Gastroesophageal sphincter (tissue), 4 donors: Measurements from ENCODE around the gene FRG2C. TPM values are rescaled to one million over a fixed set of nuclear protein-coding genes. Genes with fewer than 3 reads are reported as not detected.
"Not testable (repeated sequence)": the region's sequence is repeated elsewhere in the genome, so short reads cannot be mapped to it uniquely, and the experiment has no call there.

Experiments used
- ATAC-seq: fragments of 150-250 bp; one replicate; pipeline ENCODE4 v1.9.1; 2016; ENCODE audit warnings: mild to moderate bottlenecking, moderate library complexity
- H3K27ac ChIP-seq, 4 donors: fragments of 200-600 bp; sonication (generic) in 3 of 4; 1 replicate in 3 of 4; 2 replicates in 1 of 4; pipeline ENCODE4 v1.5.1; 2016 to 2019
- H3K27me3 ChIP-seq: fragments of 200-600 bp; sonication (generic); one replicate; pipeline ENCODE4 v1.5.1; 2019
- H3K36me3 ChIP-seq, 2 donors: fragments of 200-600 bp; sonication (generic); one replicate each; pipeline ENCODE4 v1.5.1; 2019; ENCODE audit warnings: control low read depth in 1 of 2
- H3K4me1 ChIP-seq, 3 donors: fragments of 200-600 bp; sonication (generic); 1 replicate in 2 of 3; 2 replicates in 1 of 3; pipeline ENCODE4 v1.5.1; 2016 to 2019; ENCODE audit warnings: control low read depth in 2 of 3
- H3K4me3 ChIP-seq, 2 donors: fragments of 200-600 bp; sonication (generic); one replicate each; pipeline ENCODE4 v1.5.1; 2019; ENCODE audit warnings: mild to moderate bottlenecking in 1 of 2, moderate library complexity in 1 of 2
- H3K9me3 ChIP-seq, 3 donors: fragments of 200-600 bp; sonication (generic); one replicate each; pipeline ENCODE4 v1.5.1; 2017 to 2019; ENCODE audit warnings: control low read depth in 2 of 3
- EP300 ChIP-seq: sonication (generic); formaldehyde crosslinking; IDR thresholded peaks from one replicate; pipeline ENCODE4 v1.6.1; 2017; ENCODE audit warnings: antibody characterized with exemption, mild to moderate bottlenecking
- POLR2A ChIP-seq, 2 donors: fragments of 450-650 bp; IDR thresholded peaks; one replicate each; pipeline ENCODE4 v1.6.1; 2017; ENCODE audit warnings: antibody characterized with exemption in 2 of 2, mild to moderate bottlenecking in 2 of 2, moderate library complexity in 1 of 2
- WGBS, 2 donors: methylation state at CpG; one replicate each; pipeline ENCODE4 v1.1.5; 2018; ENCODE audit warnings: low coverage in 1 of 2; 5-methylcytosine and 5-hydroxymethylcytosine counted together
- total RNA-seq, 4 donors: library from RNA; depleted of rRNA; stranded (reverse); fragments of >200 nt; gene quantifications; one replicate each; pipeline ENCODE4 v1.1.0, GENCODE V29; 2016
- TF ChIP-seq, protein P1 (sequence below), 4 experiments: fragments of 200-600 bp in 2 of 4; fragments of 450-650 bp in 2 of 4; sonication (generic) in 1 of 4; IDR thresholded peaks; one replicate each; pipeline ENCODE4 v1.5.1; 2017 to 2019; ENCODE audit warnings: antibody characterized with exemption in 4 of 4, mild to moderate bottlenecking in 2 of 4, moderate library complexity in 2 of 4

The FRG2C gene
- total RNA-seq, 4 donors from 2014 or later: not detected

DNA sequence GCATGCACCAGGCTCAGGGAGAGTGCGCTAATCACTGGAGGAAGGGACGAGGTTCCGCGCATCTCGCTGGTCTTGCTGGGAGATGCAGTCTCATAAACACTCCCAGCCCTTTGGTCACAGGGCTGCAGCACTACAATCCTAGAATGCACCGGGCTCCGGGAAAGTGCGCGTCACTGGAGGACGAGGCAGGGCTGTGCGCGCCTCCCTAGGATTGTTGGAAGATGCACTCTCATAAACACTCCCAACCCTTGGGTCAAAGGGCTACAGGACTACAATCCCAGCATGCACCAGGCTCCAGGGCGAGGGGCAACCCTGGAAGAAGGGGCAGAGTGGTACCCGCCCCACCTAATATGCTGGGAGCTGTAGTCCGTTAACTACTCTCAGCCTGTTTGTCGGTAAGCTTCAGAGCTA is 23.0 kb upstream of the FRG2C start:
- peak overlapping the region; percentile 53 to 67 for H3K4me3 ChIP-seq
- H3K4me1 ChIP-seq: peaks cover 0 to 21% (median 3%) of the 10 kb centered on the region in 3 donors
- not testable (repeated sequence) for H3K36me3 ChIP-seq, H3K9me3 ChIP-seq, H3K27me3 ChIP-seq
- 0 to 3% methylated on average over 5 to 8 of the region's 16 CpGs for WGBS, 2 donors
- H3K27ac ChIP-seq: peak overlapping the region; percentile 44 to 74 (median 66)
- TF ChIP-seq, protein P1, sequence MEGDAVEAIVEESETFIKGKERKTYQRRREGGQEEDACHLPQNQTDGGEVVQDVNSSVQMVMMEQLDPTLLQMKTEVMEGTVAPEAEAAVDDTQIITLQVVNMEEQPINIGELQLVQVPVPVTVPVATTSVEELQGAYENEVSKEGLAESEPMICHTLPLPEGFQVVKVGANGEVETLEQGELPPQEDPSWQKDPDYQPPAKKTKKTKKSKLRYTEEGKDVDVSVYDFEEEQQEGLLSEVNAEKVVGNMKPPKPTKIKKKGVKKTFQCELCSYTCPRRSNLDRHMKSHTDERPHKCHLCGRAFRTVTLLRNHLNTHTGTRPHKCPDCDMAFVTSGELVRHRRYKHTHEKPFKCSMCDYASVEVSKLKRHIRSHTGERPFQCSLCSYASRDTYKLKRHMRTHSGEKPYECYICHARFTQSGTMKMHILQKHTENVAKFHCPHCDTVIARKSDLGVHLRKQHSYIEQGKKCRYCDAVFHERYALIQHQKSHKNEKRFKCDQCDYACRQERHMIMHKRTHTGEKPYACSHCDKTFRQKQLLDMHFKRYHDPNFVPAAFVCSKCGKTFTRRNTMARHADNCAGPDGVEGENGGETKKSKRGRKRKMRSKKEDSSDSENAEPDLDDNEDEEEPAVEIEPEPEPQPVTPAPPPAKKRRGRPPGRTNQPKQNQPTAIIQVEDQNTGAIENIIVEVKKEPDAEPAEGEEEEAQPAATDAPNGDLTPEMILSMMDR (IDR thresholded peaks at IDR 0.05): peak in 2 of 4 experiments; percentile 9 to 15
- ATAC-seq: peak; percentile 34

DNA sequence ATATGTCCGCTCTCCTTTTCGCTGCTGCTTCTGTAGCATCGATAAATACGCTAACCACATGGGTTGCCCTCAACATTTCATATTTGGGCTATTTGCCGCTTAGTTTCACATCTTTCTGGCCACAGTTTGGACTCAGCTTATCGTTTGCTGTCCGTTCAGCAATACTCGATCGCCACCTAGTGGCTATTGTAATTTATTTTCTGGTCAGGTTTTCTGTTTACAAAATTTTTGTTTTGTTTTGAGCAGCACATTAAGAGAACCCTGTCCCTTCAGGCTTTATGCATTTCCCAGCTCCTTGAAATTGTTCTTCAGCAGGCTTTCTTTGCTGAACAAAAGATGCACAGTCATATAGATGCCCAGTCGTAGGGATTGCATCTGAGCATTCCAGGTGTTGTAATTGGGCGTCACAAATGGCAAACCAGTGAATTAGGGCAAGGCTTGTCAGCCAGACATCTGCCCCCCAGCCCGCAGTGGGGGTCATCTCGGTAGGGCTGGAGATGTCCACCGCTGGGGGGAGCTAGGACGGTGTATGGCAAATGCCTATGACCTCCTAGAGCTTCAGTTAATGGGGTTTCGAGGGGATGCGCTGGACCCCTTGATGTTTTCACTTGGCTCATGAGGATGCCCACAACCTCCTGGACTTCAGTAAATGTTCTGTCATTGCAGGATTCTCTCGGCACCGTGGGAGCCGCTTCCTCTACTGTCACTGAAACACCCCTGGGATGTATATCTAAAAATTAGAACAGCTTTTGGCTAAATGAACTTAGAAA is 20.9 kb upstream of the FRG2C start:
- H3K4me1 ChIP-seq: peaks cover 0 to 21% (median 3%) of the 10 kb centered on the region in 3 donors
- not testable (repeated sequence) for H3K27ac ChIP-seq, H3K36me3 ChIP-seq, ATAC-seq, H3K9me3 ChIP-seq, H3K27me3 ChIP-seq
- TF ChIP-seq, protein P1 (IDR thresholded peaks at IDR 0.05): peak; percentile 32 to 67 (median 58)
- H3K4me3 ChIP-seq: peak overlapping the region in 1 of 2 donors; percentile 18
- WGBS, 2 donors: 1 to 4% methylated on average over 9 of the region's 20 CpGs

DNA sequence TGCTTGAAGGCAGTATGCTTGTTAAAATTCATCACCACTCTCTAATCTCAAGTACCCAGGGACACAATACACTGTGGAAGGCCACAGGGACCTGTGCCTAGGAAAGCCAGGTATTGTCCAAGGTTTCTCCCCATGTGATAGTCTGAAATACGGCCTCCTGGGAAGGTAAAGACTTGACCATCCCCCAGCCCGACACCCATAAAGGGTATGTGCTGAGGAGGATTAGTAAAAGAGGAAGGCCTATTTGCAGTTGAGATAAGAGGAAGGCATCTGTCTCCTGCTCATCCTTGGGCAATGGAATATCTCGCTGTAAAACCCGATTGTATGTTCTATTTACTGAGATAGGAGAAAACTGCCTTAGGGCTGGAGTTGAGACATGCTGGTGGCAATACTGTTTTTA is 18.6 kb upstream of the FRG2C start:
- not testable (repeated sequence) for H3K27ac ChIP-seq, ATAC-seq, H3K36me3 ChIP-seq, H3K9me3 ChIP-seq, H3K4me3 ChIP-seq, H3K27me3 ChIP-seq
- WGBS, 2 donors: 38 to 52% methylated on average over 4 of the region's 4 CpGs
- peaks cover 0 to 21% (median 3%) of the 10 kb centered on the region in 3 donors for H3K4me1 ChIP-seq

DNA sequence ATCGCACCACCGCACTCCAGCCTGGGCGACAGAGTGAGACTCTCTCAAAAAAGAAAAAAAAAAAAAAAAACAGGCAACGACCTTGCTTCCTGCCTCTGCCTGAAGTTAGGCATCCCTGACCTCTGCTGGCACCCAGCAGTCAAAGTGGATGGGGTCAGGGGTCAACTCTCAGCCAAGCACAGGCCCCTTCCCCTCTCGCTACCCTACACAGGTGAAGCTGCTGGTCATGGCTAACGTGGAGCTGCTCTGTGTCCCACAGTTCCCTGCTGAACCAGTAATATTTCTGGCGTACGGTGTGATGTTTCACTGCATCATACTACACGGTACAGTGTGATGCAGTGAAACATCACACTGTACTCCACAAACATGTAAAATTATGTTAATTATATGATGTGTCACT is 13.9 kb upstream of the FRG2C start:
- WGBS, 2 donors: 68 to 70% methylated on average over 8 to 9 of the region's 9 CpGs
- Histone ChIP-seq H3K27me3 (peaks cover 18% of the 10 kb centered on the region), H3K4me1 (peaks cover 0 to under 1% (median 0%) of the 10 kb centered on the region in 3 donors), H3K36me3 (no peaks in the 10 kb centered on the region), H3K4me3 (no peak overlapping the region), H3K27ac (no peak overlapping the region), H3K9me3 (peaks cover 0 to 2% (median 0%) of the 10 kb centered on the region in 3 donors)
- no peak for ATAC-seq
- TF ChIP-seq EP300 (no peak), POLR2A (IDR thresholded peaks at IDR 0.05) (no peak)

DNA sequence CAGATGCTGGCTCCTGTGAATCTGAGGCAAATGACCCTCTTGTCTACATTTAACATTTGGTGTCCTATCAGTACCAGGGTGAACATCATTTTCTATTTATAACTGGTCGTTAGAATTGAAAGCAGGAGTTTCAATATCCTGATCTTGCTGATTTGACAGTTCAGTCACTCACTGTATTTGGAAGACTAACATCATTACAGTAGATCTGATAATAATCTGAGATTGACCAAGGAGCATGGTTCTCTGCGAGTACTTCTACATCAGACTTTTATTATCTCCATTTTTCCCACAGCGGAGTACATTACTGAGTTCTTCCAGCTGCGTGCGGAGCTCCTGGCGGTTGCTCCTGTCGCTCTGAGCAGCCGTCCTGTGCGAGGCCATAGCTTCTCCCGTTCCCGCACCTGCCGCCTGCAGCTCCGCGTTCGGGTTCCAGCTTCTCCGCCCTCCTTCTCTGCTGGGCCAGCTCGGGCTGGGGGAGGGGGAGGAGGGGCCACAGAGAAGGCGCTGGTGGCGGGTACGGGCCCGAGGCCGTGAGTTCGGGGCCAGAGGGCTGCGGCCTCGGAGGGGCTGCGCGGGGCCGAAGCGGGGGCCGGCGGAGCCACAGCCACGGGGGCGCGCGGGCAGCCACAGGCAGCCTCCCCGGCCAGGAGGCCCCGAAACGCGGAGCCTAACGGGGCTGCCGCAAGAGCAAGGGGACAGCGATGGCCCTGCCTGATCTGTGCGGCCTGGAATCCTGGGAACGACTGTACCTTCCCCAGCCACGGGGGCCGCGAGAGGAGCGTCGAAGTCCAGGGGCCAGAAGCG is 8.8 kb upstream of the FRG2C start:
- not testable (repeated sequence) for H3K36me3 ChIP-seq, H3K4me3 ChIP-seq, H3K27ac ChIP-seq, ATAC-seq, H3K9me3 ChIP-seq
- Histone ChIP-seq H3K27me3 (peaks cover 68% of the 10 kb centered on the region), H3K4me1 (peaks cover 0 to 15% (median 3%) of the 10 kb centered on the region in 3 donors)
- 6 to 22% methylated on average over 11 to 15 of the region's 50 CpGs for WGBS, 2 donors

DNA sequence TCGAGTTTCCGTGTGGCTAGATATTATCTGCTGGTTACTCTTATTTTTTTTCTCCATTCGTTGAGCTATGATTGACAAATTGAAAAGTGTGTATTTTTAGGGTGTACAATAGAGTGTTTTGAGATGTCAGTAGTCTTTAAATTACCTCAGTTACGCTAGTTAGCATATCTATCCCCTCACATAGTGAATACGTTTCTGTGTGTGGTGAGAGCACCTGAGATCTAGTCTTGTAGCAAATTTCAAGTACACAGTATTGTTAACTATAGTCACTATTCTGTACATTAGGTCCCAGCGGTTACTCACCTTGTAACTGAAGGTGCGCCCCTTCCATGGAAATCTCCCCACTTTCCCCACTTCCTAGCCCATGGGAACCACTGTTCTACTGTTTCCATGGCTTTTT is 8.2 kb upstream of the FRG2C start:
- whole genome bisulfite sequencing, 2 donors: 12 to 29% methylated on average over 5 to 7 of the region's 7 CpGs
- not testable (repeated sequence) for H3K27ac ChIP-seq, H3K4me3 ChIP-seq, ATAC-seq, H3K36me3 ChIP-seq, H3K9me3 ChIP-seq
- Histone ChIP-seq H3K27me3 (peaks cover 74% of the 10 kb centered on the region), H3K4me1 (peaks cover 0 to 15% (median 3%) of the 10 kb centered on the region in 3 donors)

DNA sequence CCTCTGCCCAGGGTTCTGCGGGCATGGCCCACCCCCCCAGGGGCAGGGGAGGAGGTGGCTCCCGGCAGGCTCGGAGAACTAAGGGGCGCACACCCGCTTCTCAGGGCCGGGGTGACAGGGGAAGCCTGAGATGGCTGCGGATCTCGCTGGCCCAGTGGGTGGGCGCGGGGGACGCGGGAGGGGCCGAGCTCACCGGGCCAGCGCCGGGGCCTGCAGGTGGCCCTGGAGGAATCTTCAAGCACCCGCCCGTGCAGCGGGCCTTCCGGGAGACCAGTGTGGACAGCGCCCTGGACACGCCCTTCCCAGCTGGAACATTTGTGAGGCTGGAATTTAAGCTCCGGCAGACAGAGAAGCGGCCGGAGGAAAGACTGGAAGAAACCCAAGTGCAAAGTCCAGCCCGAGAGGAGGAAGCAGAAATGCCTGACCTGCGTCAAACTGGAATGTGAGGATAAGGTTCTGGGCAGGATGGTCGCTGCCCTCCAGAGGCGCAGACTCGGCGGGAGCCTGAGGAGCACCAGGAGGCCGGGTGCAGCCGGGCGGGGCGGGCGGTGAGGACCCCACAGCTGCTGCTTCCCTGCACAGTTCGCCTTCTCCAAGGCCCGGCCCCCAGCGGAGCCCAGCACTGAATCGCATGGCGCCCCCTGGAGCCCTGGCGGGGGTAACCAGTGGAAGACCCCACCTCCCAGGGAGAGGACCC is 5.6 kb upstream of the FRG2C start:
- Histone ChIP-seq H3K9me3 (peaks cover 0 to 11% (median 0%) of the 10 kb centered on the region in 3 donors), H3K4me3 (peak overlapping the region in 1 of 2 donors; percentile 39), H3K4me1 (peaks cover 0 to 15% (median 3%) of the 10 kb centered on the region in 3 donors), H3K27me3 (peaks cover 89% of the 10 kb centered on the region)
- 4 to 6% methylated on average over 5 to 10 of the region's 42 CpGs for WGBS, 2 donors
- not testable (repeated sequence) for ATAC-seq, H3K27ac ChIP-seq, H3K36me3 ChIP-seq

DNA sequence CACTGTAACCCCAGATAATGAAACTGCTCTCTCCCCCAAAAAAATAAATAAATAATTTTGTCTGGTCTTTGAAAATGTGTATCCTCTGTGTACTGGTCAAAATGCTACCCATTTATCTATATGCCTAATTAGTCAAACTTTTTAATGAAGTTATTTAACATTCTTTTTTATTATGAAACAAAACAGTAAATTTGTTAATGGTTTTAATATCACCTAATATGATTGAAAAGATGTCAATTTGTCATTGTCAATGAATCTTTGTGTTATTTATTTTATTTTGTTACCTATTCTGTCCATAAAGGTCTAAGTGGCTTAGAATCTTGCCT is 5.1 kb upstream of the FRG2C start:
- not testable (repeated sequence) for H3K36me3 ChIP-seq, H3K27ac ChIP-seq, ATAC-seq
- Histone ChIP-seq H3K9me3 (peaks cover 0 to 11% (median 0%) of the 10 kb centered on the region in 3 donors), H3K4me3 (peak overlapping the region in 1 of 2 donors; percentile 39), H3K4me1 (peaks cover 0 to 15% (median 3%) of the 10 kb centered on the region in 3 donors), H3K27me3 (peaks cover 89% of the 10 kb centered on the region)

DNA sequence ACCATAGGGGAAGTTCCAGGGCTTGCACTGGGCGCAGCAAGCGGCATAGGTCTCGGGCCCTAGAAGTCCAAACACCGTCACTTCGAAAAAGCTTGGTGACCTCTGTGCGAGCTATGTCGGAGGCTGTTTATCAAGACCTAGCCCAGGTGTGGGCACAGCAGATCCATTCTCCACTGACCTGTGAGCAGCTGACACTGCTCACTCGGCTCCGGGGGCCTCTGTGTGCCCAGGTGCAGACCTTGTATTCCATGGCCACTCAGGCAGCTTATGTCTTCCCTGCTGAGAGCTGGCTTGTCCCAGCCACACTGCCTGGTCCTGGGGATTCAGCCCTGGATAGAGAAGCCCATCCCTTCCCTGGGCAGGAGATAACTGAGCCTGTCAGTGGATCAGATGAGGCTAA is 1.5 kb downstream of the FRG2C start:
- H3K4me3 ChIP-seq, H3K27ac ChIP-seq, H3K36me3 ChIP-seq, ATAC-seq: not testable (repeated sequence)
- peaks cover 0 to 34% (median 0%) of the 10 kb centered on the region in 3 donors for H3K9me3 ChIP-seq
- H3K27me3 ChIP-seq: peaks cover 90% of the 10 kb centered on the region
- peaks cover 0 to 30% (median 12%) of the 10 kb centered on the region in 3 donors for H3K4me1 ChIP-seq
- WGBS, 2 donors: 56% methylated on average over 9 of the region's 9 CpGs; no CpG with 5 or more reads in 1 of the 2 donors
